Left lung (tissue), 10 donors: ENCODE data around the gene NCCRP1. TPM values are rescaled to one million over a fixed set of nuclear protein-coding genes. Genes with fewer than 3 reads are reported as not detected.
A peak's percentile ranks its signal among the peaks of the same experiment; 100 is the strongest.

Experiments
- ATAC-seq: fragments of 200-7000 bp; cut with Tn5 transposase; one replicate; pipeline ENCODE4 v1.9.1; 2020; ENCODE audit warnings: moderate library complexity
- DNase-seq, 4 donors: peaks; one replicate each; pipeline ENCODE4 v3.0.0-alpha.2; 2013 to 2020
- H3K27ac ChIP-seq, 2 donors: fragments of 200-600 bp; sonication (generic) in 1 of 2; one replicate each; pipeline versions ENCODE4 v1.5.0 to v1.8.0; 2020 to 2021
- H3K27me3 ChIP-seq, 2 donors: fragments of 200-600 bp; sonication (generic) in 1 of 2; one replicate each; pipeline versions ENCODE4 v1.5.0 to v1.8.0; 2020 to 2021
- H3K36me3 ChIP-seq, 2 donors: fragments of 200-600 bp; sonication (generic) in 1 of 2; one replicate each; pipeline versions ENCODE4 v1.5.0 to v1.8.0; 2020 to 2021
- H3K4me1 ChIP-seq, 2 donors: fragments of 200-600 bp; one replicate each; pipeline ENCODE4 v1.8.0; 2021
- H3K4me3 ChIP-seq, 2 donors: fragments of 200-600 bp; sonication (generic) in 1 of 2; one replicate each; pipeline versions ENCODE4 v1.5.0 to v1.8.0; 2020 to 2021; ENCODE audit warnings: mild to moderate bottlenecking in 1 of 2
- H3K9me3 ChIP-seq, 2 donors: fragments of 200-600 bp; sonication (generic) in 1 of 2; one replicate each; pipeline versions ENCODE4 v1.5.0 to v1.8.0; 2020 to 2021
- CTCF ChIP-seq, 2 donors: fragments of 200-600 bp; sonication (generic) in 1 of 2; IDR thresholded peaks; one replicate each; pipeline versions ENCODE4 v1.5.0 to v1.8.0; 2021; ENCODE audit warnings: antibody characterized with exemption in 2 of 2
- intact Hi-C, 2 donors: fragments of 100-400 bp; cut with DNase I; formaldehyde crosslinking; loops; one replicate each; pipeline versions ENCODE4 v1.11.2 to v1.14.2; 2022
- polyA plus RNA-seq, 6 donors: library from polyadenylated mRNA; unstranded; fragments of 120-200 nt; gene quantifications; one replicate each; pipeline ENCODE4 v1.2.1, GENCODE V29; 2013; ENCODE audit not compliant: insufficient read length in 6 of 6
- total RNA-seq, 2 donors: library from RNA; stranded (reverse); fragmentation: NEBNext Ultra II Directional; extraction: Animal tissue kit (Norgen Biotek cat#: 25700); gene quantifications; one replicate each; pipeline ENCODE4 v1.2.1, GENCODE V29; 2021
- donor health status: DM: no; HTN: yes; CAD: no.
- donor health status: DM: no; HTN: no; CAD: no.

NCCRP1 gene
- total and polyA plus RNA-seq, 8 donors = 0.17 to 0.30 (median 0.22) TPM; not detected in 2

- Histone ChIP-seq H3K36me3 (no peaks in the 10 kb centered on the region), H3K27ac (no peak overlapping the region), H3K4me1 (peaks cover 33 to 52% of the 10 kb centered on the region in 2 donors), H3K9me3 (no peaks in the 10 kb centered on the region), H3K4me3 (no peak overlapping the region), H3K27me3 (no peaks in the 10 kb centered on the region)
- no peak for TF ChIP-seq CTCF (IDR thresholded peaks at IDR 0.05)
- no peak for ATAC-seq
- DNase-seq = no peak
- intact Hi-C loops = no loop called here
Measured at GRCh38 chr19:39155741-39156140, 41.0 kb upstream of the NCCRP1 start.

- ATAC-seq (peak; percentile 62), DNase-seq (peak in 1 of 4 donors; percentile 46)
- Histone ChIP-seq H3K27ac (peak overlapping the region in 1 of 2 donors; percentile 2), H3K4me1 (peaks cover 36 to 60% of the 10 kb centered on the region in 2 donors), H3K27me3 (no peaks in the 10 kb centered on the region), H3K36me3 (no peaks in the 10 kb centered on the region), H3K4me3 (peak overlapping the region in 1 of 2 donors; percentile 5), H3K9me3 (no peaks in the 10 kb centered on the region)
- intact Hi-C loops = no loop called here
- no peak for TF ChIP-seq CTCF (IDR thresholded peaks at IDR 0.05)
Measured at GRCh38 chr19:39156326-39157230, 40.2 kb upstream of the NCCRP1 start.

- no peak for TF ChIP-seq CTCF (IDR thresholded peaks at IDR 0.05)
- intact Hi-C loops = no loop called here
- DNase-seq (no peak), ATAC-seq (no peak)
- Histone ChIP-seq H3K27me3 (no peaks in the 10 kb centered on the region), H3K4me3 (no peak overlapping the region), H3K9me3 (no peaks in the 10 kb centered on the region), H3K36me3 (no peaks in the 10 kb centered on the region), H3K27ac (no peak overlapping the region), H3K4me1 (peaks cover 36 to 64% of the 10 kb centered on the region in 2 donors)
Measured at GRCh38 chr19:39157275-39157996, 39.3 kb upstream of the NCCRP1 start.

GRCh38 chr19:39157997-39158389 is 38.8 kb upstream of the NCCRP1 start:
- peaks cover 36 to 66% of the 10 kb centered on the region in 2 donors for H3K4me1 ChIP-seq
- H3K36me3 ChIP-seq = no peaks in the 10 kb centered on the region

More at GRCh38 chr19:39157997-39158389, 38.8 kb upstream of the NCCRP1 start:
- no peak overlapping the region for H3K27ac ChIP-seq
- H3K9me3 ChIP-seq = no peaks in the 10 kb centered on the region
- ATAC-seq = no peak
- no peak for TF ChIP-seq CTCF (IDR thresholded peaks at IDR 0.05)
- intact Hi-C loops = no loop called here
- H3K27me3 ChIP-seq = no peaks in the 10 kb centered on the region
- DNase-seq = peak in 1 of 4 donors; percentile 44
- no peak overlapping the region for H3K4me3 ChIP-seq
